Cerebellar cortex (tissue), 1 donor: ENCODE results near the gene GMNC.
"Not testable (repeated sequence)": the region's sequence is repeated elsewhere in the genome, so short reads cannot be mapped to it uniquely, and the experiment has no call there.

ENCODE experiments used
- DNase-seq: peaks from one replicate; pipeline ENCODE4 v3.0.0-alpha.2; 2015; ENCODE audit warnings: low spot score

GMNC gene

GRCh38 chr3:190862209-190863118, at the start of gene GMNC:
TSS of gene GMNC (minus strand) at chr3:190862694. CDS start at chr3:190862615, 79 bp downstream.
- peak; percentile 16 for DNase-seq

DNA sequence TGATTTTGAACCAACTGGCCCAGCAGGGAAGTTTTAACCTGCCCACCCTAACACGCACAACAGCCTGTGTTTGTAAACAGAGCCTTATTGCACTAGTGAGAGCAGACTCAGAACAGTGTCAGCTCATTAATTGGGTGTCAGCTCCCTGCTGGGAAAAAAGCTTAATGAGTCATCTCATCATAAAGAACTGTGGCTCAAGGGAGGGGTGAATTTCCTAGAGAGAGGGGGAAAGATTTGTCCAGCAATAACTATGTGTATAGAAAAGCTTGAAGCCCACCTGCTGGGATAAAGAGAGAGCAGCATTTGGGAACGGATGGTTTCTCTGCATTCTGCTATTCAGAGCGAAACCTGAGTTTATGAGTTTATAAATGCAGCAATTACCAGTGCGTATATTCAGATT, 48.9 kb upstream of the GMNC start:
- DNase-seq, result no peak

DNA sequence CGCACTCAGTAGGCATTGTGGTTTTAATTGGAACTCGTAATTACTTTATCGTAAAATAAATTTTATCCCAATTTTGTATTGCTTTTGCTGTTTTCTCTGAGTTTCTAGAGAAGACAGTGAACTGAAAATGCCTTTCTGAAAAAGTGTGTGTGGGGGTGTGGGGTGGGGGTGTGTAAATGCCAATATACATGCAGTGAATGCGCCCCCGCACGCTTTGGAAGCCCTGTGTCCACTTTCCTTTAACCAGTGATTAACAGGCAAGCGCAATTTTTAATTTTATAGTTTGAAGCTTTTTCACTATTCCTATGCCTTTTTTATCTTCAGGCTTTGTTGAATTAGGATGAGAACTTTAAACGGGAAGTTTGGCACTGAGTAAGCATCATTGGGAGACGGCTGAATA, 47.4 kb upstream of the GMNC start:
- no peak for DNase-seq

DNA sequence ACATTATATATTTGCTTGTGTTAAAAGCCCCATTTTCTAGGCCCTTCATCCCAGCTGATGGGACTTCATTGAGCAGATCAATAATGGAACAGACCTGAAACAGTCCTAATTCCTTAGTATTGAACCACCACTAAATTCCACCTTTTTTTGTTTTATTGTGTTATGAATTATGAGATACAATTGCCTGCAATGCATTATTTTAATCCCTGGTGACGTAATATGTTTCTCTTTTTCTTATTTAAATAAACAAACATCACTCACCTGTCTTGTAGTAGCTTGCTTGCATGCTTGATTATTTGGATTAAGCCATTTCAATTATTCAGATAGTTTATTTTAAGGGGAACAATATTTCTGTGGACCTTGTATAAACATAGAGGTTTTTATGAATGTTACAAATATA, 40.7 kb upstream of the GMNC start:
- DNase-seq, result no peak

DNA sequence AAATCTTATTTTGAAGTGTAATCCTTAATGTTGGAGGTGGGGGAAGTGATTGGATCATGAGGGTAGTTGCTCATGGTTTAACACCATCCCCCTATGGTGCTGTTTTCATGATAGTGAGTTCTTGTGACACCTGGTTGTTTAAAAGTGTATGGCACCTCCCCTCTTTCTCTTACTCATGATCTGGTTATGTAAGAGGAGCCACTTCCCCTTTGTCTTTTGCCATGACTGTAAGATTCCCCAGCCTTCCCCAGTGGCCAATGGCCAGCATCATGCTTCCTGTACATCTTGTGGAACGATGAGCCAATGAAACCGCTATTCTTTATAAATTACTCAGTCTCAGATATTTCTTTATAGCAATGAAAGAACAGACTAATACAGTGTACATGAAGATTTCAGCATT, 39.8 kb upstream of the GMNC start:
- DNase-seq, result no peak

DNA sequence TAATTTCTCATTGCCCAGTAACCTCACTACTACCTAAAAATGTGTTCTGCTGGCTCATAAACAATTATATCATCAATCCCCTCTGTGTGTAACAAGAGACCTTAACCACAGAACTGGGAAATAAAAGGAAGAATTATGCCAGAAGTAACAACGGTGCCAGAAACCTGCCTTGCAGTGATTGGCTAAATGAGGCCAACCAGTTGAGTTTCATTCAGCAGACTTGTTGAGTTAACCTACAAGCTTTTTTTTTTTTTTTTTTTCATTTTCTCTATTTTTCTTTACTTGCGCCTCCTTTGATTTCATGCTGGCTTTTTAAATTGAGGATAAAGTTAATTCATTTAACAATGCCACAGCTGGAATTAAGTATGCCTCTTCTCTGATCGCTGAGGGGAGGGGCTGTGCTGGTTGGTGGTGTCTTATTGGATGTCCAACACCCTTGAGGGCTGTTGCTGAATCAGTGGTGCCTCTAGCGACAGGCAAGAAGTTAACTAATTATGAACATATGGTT, 30.0 kb upstream of the GMNC start:
- no peak for DNase-seq

- no peak for DNase-seq
Measured at GRCh38 chr3:190886945-190887344, 24.5 kb upstream of the GMNC start.

- DNase-seq, result peak; percentile 70
Measured at GRCh38 chr3:190883973-190884832, 21.7 kb upstream of the GMNC start.

DNA sequence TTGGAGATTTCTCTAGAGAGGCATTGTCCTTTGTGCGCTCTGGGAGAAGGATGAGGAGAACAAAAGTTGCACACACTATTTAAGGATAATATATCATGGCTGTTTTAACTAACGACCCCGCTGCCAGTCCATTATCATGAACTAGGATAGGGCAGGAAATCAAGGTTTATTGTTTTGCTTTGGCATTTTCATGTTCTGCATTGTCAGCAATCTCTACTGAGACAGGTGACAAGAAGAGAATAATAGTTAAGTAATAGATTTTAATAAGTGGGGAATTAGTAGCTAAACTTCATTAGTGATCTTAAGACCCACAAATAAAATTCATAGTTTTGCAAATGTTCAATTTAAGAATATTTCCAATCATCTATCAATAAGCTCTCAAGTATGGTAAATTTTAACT, 20.6 kb upstream of the GMNC start:
- no peak for DNase-seq

GRCh38 chr3:190877925-190878324, 15.4 kb upstream of the GMNC start:
- DNase-seq, result no peak

GRCh38 chr3:190876433-190876832, 13.9 kb upstream of the GMNC start:
- DNase-seq, result not testable (repeated sequence)

DNA sequence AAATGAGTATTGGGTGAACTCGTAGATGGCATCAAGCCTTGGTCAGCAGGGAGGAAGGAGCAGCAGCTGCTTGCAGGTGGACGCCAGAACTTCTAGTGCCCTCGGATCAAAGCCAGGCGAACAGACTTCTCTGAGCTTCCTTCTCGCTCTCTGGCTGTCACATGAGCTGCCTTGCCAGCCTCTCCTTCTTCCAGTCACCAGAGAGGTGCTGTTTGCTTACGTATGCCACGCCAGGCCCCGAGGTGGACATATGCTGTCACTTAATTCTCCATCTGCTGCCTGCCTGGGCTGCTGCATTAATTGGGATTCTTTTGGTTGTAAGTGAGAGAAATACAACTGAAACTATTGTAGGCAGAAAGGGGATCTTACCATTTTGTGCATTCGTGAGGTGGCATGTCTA, 12.6 kb upstream of the GMNC start:
- peak; percentile 86 for DNase-seq

GRCh38 chr3:190870127-190870526, 7.6 kb upstream of the GMNC start:
- DNase-seq, result no peak

DNA sequence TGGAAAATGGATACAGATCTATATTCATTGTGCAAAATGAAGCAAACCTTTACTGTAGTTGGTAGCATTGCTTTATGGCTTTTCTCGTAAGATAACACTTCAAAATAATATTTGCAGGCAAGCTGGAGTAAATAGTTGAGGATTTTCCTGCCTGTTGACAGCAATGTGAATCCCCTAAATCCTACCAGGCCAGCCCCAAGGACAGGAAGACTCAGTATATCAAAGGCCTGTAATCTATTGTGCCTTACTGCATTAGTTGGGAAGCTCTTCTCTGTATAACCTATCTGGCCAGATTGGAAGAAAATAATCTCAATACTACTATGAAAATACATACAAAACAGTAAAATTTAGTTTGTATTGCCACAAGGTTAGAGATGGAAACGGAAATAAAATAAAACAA, 4.6 kb upstream of the GMNC start:
- no peak for DNase-seq

GRCh38 chr3:190865828-190866227, 3.3 kb upstream of the GMNC start:
- DNase-seq, result no peak

DNA sequence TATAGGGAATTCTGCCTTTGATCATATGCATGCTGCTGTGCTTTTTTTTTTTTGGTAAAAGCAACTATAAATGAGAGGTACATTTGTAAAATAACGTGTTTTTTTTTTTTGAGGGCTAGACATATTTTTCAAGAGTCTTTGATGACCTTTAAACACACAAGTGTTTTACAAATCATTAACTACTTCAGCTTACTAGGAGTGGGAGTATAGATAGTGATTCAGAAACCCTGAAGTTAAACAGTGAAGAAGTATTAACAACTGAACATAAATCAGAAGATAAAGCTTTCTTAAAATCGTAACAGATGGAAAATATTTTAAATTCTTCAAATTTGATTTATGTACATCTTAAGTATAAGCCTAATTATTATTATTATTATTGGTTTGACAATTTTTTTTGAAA, 2.9 kb upstream of the GMNC start:
- DNase-seq, result no peak

DNA sequence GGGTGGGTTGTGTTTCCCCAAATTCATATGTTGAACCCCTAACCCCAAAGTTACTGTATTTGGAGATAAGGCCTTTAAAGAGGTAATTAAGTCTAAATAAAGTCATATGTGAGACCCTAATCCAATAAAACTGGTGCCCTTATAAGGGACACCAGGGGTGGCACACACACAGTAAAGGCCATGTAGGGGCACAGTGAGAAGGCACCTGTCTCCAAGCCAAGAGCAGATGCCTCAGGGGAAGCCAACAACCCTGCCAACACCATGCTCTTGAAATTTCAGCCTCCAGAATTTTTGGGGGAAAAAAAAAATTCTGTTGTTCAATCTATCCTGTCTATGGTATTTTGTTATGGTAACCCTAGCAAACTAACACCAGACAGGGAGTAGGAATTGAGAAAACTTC, 1.5 kb upstream of the GMNC start:
- DNase-seq, result no peak

DNA sequence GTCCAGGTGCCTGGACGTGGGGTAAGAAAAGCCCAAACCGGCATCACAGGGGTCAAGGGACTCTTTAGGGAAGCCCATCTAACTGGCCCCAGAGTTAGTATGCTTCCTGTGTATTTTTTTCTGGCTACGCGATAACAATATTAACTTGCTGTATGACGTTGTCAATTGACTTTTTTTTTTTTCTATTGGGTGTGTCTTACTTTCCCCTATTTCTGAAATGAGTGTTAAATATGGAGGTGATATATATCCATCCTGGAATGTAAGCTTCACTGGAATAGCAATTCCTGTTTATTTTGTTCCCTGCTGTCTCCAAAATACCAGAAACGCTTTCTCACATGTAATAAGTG, 598 bp upstream of the GMNC start:
- no peak for DNase-seq

- no peak for DNase-seq
Measured at GRCh38 chr3:190860521-190860920, 2.0 kb downstream of the GMNC start.

GRCh38 chr3:190855151-190855550, 7.3 kb downstream of the GMNC start:
- DNase-seq, result no peak

DNA sequence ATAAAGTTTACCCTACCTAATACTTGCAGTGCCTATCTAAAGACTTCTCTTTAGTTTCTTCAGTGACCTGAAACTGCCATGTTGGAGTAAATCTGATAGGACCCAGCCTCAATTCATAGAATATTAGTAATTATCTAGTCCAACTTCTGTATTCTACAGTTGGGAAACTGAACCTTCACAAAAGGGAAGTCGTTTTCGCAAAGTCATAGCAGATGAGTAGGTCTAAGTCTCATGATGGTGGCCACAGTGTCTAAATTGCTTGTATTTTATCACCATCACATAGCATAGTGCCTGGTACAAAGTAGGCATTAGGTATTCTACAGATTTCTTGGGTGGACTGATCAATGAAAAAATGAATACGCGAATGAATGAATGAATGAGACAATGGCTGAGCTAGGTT, 8.4 kb downstream of the GMNC start:
- no peak for DNase-seq

DNA sequence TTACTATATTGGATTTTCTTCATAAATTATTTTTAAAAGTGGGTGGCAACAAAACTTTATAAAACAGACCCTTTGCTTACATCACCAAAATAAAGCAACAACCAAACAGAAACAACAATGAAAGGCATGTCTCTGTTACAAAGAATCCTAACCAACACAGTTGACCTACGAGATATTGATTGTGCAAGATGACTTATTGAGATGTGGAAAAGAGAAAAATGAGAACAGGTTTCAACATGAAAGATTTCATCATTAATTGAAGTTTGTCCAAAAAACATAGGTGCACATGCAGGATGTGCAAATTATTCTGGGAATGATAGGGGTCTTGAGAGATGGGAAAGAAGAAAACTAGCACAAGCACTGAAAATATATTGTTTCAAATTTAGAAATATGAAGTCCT, 9.0 kb downstream of the GMNC start:
- no peak for DNase-seq

GRCh38 chr3:190849607-190850006, 12.9 kb downstream of the GMNC start:
- no peak for DNase-seq
